Ishikawa (cell line): ENCODE measurements around the gene SORBS2.

Experiments used
- CEBPB ChIP-seq: IDR thresholded peaks from 2 replicates; pipeline ENCODE4 v1.6.1; 2012
- CREB1 ChIP-seq: IDR thresholded peaks from 2 replicates; pipeline ENCODE4 v1.6.1; 2012; ENCODE audit warnings: low read depth
- EGR1 ChIP-seq: IDR thresholded peaks from 2 replicates; pipeline ENCODE4 v1.6.1; 2012
- EP300 ChIP-seq: IDR thresholded peaks from 2 replicates; pipeline ENCODE4 v1.6.1; 2012; ENCODE audit warnings: borderline replicate concordance
- NFIC ChIP-seq: IDR thresholded peaks from 2 replicates; pipeline ENCODE4 v1.6.1; 2012
- RAD21 ChIP-seq: IDR thresholded peaks from 2 replicates; pipeline ENCODE4 v1.6.1; 2012; ENCODE audit warnings: low read depth
- REST ChIP-seq: IDR thresholded peaks from 2 replicates; pipeline ENCODE4 v1.6.1; 2012; ENCODE audit warnings: low read depth, mild to moderate bottlenecking
- TAF1 ChIP-seq: IDR thresholded peaks from 2 replicates; pipeline ENCODE4 v1.6.1; 2012; ENCODE audit warnings: low read depth, mild to moderate bottlenecking
- TCF12 ChIP-seq: IDR thresholded peaks from 2 replicates; pipeline ENCODE4 v1.6.1; 2012; ENCODE audit warnings: low read depth
- USF1 ChIP-seq: IDR thresholded peaks from 2 replicates; pipeline ENCODE4 v1.6.1; 2012
- YY1 ChIP-seq: IDR thresholded peaks from 2 replicates; pipeline ENCODE4 v1.6.1; 2012; ENCODE audit warnings: low read depth
- ZBTB7A ChIP-seq: IDR thresholded peaks from 2 replicates; pipeline ENCODE4 v1.6.1; 2012; ENCODE audit warnings: low read depth

- no peak for TF ChIP-seq EP300
- TF ChIP-seq RAD21, result no peak
- TF ChIP-seq CREB1, result no peak
- TF ChIP-seq YY1, result no peak
- no peak for TF ChIP-seq CEBPB
- no peak for TF ChIP-seq USF1
- TF ChIP-seq NFIC, result no peak
- no peak for TF ChIP-seq TCF12
- no peak for TF ChIP-seq TAF1
- no peak for TF ChIP-seq REST
- no peak for TF ChIP-seq EGR1
- TF ChIP-seq ZBTB7A, result no peak
Observed at GRCh38 chr4:185767528-185767927, 44.5 kb downstream of the SORBS2 start.
